GM21528 (cell line): ENCODE results near the gene ST3GAL4.
"Not testable (repeated sequence)": the region's sequence is repeated elsewhere in the genome, so short reads cannot be mapped to it uniquely, and the experiment has no call there.

Experiments used
- ATAC-seq: cut with Tn5 transposase; IDR thresholded peaks from one replicate; pipeline ENCODE4 v1.9.1; 2021; ENCODE audit warnings: mild to moderate bottlenecking, moderate library complexity; ENCODE audit not compliant: unreplicated experiment, low FRiP score

The ST3GAL4 gene

DNA sequence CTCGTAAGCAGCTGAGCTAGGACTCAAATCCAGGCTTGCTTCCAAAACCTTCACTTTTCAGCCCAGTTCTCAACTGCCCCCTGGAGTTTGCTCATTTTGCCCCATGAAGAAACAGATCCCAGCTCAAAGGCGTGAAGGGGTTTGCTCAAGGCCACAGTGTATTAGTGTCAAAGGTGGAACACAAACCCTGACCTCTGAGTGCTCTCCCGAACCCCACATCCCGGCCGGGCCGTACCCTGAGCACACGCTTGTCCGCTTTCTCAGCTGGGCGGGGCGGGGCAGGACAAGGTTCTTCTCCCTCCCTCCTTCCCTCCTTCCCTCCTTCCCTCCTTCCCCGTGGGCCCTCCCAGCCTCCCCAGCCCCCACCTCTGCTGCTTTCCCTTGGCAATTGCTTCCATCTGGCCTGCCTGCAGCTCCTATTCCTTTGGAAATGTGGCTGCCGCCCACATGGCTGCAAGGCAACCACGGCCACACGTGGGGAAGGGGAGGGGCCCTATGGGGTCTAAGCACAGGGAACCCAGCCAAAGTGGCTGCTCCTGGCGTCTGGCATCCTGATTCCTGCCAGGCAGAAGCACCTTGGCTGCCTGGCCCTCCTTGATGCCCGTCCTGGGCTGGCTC is 4.1 kb downstream of the ST3GAL4 start:
- ATAC-seq = no peak

DNA sequence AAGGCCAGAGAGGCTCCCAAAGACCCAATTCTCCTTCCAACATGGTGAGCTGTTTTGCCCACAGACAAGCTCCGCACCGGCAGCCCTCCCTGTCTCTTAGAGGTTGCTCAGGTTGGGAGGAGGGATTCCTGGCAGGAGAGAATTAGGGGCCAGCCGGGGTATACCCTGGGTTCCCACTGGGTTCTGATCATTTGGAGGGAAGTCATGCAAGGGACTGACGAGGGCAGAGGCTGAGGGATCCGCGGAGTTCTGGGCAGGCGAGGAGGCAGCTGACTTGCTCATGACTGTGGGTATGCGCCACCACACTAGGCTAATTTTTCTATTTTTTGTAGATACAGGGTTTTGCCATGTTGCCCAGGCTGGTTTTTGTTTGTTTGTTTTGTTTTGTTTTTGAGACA is 4.6 kb downstream of the ST3GAL4 start:
- ATAC-seq = no peak

DNA sequence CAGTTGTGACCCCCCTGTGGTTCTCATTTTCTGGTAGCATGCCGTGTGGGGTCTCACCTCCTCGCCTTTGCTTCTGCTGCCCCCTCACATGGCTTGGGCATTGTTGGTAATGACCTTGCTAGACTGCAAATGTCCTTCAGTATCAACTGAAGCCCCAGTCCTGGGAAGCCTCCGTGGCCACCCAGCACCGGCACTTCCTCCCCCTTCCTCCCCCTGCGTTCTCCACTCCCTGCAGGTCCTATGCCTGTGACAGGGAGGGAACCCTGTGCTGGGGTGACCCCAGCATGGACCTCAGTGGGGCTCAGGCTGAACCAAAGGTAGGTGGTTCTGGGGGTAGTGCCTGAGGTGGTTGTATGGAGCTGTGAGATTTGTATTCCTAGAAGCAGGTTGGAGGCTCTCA is 5.9 kb downstream of the ST3GAL4 start:
- ATAC-seq = no peak

- no peak for ATAC-seq
Measured at GRCh38 chr11:126362879-126363655, 7.6 kb downstream of the ST3GAL4 start.

DNA sequence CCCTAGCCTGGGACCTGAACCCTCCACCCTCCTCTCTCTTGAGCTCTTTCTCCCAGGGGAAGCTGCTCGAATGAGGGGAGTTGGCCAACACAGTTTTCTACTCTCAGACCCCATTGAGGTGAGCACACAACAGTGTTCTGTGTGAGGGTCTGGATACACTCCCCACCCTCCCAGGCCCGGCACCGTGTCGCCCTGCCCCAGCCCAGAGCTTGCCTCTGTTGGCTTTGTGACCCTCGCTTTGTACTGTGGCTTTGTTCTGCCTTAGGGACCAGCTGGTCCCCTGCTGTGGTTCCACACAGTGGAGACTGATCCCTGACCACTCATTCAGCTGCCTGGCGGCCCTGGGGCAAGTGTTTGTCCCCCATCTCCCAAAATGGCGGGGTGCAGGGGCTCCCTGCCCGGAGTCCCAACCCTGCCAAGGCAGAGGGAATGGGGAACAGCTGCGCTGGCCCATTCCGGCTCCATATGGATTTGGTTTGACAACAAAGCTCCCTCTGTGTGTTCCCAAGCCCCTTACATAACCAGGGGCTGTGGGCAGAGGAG is 8.3 kb downstream of the ST3GAL4 start:
- ATAC-seq = no peak

DNA sequence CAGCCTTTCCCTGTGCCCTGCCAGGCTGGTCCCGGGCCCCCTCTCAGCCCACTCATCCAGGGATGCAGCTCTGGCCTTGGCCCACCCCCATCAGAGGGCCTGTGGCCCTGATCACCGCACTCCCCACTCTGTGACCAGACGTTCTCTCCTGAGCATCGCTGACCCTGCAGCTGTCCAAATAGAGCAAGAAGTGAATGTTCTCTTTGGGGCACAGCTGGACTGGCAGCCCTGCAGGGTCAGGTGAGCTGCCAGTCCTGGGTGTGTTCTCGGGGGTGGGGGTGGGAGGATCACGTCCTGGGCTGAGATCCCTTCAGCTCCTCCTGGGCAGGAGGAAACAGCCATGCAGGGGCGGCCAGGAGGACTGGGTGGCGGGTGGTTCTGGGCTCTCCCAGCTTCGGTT is 9.2 kb downstream of the ST3GAL4 start:
- not testable (repeated sequence) for ATAC-seq

- ATAC-seq = not testable (repeated sequence)
Measured at GRCh38 chr11:126365508-126365907, 10.0 kb downstream of the ST3GAL4 start.

GRCh38 chr11:126366064-126366822 is 10.8 kb downstream of the ST3GAL4 start:
- no peak for ATAC-seq

- ATAC-seq = not testable (repeated sequence)
Measured at GRCh38 chr11:126366823-126367654, 11.6 kb downstream of the ST3GAL4 start.

DNA sequence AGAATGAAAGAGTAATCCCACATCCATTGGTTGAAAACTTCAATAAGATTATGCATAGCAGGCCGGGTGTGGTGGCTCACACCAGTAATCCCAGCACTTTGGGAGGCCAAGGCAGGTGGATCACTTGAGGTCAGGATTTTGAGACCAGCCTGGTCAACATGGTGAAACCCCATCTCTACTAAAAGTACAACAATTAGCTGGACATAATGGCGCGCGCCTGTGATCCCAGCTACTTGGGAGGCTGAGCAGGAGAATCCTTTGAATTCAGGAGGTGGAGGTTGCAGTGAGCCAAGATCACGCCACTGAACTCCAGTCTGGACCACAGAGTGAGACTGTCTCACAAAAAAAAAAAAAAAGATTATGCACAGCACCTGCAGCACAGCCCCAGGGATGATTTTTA is 12.3 kb downstream of the ST3GAL4 start:
- not testable (repeated sequence) for ATAC-seq

DNA sequence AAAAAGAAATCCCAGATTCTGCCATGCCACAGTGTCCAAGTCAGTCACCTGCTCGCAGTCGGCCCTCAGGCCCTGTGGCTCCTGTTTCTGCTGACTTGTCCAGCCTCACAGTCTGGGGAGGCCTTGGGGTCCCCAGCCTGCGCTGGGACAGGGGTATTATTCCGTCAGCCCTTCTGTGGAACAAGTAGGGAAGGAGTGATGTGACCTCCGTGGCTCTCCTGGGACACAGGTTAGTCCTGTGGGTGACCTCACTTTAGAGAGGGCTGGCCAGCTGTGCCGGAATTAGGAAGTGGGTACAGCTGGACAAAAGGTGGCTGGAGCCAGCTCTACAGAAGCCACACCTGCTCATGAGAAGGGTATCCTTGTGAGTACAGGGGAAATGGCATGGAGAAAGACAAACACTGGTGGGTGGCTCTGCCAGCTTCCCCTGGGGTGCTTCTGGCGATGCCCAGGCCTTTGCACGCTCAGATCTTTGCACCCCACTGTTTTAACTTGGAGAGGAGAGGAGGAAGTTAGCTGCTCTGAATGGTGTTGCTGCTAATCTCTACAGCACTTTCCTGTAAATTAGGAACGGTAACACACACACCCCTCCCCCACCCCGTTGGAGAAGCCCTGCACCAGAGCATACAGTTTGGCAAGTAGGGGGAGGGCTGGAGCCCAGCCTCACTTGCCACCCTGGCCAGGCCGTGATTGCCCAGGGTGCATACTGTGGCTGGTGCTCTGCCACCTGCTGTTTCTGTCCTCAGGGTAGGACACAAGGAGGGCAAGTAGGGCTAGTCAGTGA is 13.0 kb downstream of the ST3GAL4 start:
- not testable (repeated sequence) for ATAC-seq

DNA sequence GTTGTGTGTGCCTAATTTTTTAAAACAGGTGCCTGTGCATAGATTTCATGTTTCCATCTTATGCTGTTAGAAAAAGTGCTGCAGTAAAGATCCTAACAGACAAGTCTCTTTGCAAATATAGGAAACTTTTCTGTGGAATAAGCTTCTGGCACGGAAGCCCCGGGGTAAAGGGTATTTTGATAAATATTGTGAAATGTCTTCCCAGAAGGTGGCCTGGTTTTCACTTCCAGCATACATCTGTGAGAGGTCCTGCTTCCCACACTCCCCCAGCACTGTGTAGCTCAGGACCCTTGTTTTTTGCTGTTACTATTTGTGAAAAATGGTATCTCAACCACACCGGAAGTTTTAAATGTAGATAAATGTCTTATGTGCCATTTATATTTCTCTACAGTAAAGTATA is 14.5 kb downstream of the ST3GAL4 start:
- no peak for ATAC-seq

GRCh38 chr11:126371595-126371994 is 16.1 kb downstream of the ST3GAL4 start:
- ATAC-seq = no peak

GRCh38 chr11:126373389-126374066 is 18.0 kb downstream of the ST3GAL4 start:
- ATAC-seq = not testable (repeated sequence)

GRCh38 chr11:126374562-126375300 is 19.2 kb downstream of the ST3GAL4 start:
- ATAC-seq = not testable (repeated sequence)

DNA sequence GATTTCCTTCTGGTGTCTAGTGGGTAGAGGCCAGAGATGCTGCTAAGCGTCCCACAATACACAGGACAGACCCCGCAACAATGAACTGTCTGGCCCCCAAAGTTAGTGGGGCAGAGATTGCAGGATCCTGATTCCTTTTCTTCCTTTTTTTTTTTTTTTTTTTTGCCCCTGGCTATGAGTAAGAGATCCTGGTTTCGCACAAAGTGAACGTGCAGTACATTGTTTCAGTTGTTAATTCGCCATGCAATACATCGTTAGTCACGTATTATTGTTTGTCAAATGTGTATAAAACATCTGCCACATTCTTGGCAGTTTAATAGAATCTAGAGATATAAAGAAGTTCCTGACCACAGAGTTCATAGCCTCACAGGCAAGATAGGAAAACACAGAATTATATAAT is 20.2 kb downstream of the ST3GAL4 start:
- no peak for ATAC-seq

- no peak for ATAC-seq
Measured at GRCh38 chr11:126378763-126379162, 23.3 kb downstream of the ST3GAL4 start.

DNA sequence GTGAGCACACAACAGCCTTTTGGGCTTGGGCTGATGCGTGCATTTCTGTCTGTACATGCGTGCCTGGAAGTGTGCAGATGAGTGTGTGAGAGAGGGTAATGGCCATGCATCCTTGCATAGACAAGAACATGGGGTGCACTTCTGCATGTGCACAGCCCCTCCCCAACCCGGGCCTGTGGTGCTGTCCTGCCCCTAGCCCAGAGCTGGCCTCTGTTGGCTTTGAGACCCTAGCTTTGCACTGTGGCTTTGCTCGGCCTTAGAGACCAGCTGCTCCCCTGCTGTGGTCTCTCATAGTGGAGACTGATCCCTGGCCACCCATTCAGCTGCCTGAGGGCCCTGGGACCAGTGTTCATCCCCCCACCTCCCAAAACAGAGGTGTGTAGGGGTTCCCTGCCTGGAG is 25.4 kb downstream of the ST3GAL4 start:
- no peak for ATAC-seq
